Activated CD8-positive, alpha-beta T cell treated with anti-CD3 and anti-CD28 coated beads for 36 hours (primary cell): ENCODE data around the gene USP16. TPM values are rescaled to one million over a fixed set of nuclear protein-coding genes. Genes with fewer than 3 reads are reported as not detected.

Source experiments
- ATAC-seq: fragments of 200-7000 bp; cut with Tn5 transposase; one replicate; pipeline ENCODE4 v1.10.0; 2021; ENCODE audit warnings: mild to moderate bottlenecking, moderate library complexity
- CTCF ChIA-PET: fragments of 350-600 bp; sonication (Branson Sonifier 250); formaldehyde crosslinking; loops from one replicate; lab custom pipeline; 2021; ENCODE audit warnings: antibody characterized with exemption; lab: Charles Lee
- POLR2A ChIA-PET: fragments of 350-600 bp; sonication (Branson Sonifier 250); formaldehyde crosslinking; loops from one replicate; lab custom pipeline; 2021; ENCODE audit warnings: antibody characterized with exemption; lab: Charles Lee
- DNase-seq: peaks from one replicate; pipeline ENCODE4 v3.0.0-alpha.2; 2020
- H3K27ac Mint-ChIP-seq: one replicate; pipeline ENCODE4 v1.8.0; 2021; ENCODE audit warnings: mild to moderate bottlenecking, mixed read lengths
- H3K27me3 Mint-ChIP-seq: one replicate; pipeline ENCODE4 v1.8.0; 2021; ENCODE audit warnings: mixed read lengths
- H3K36me3 Mint-ChIP-seq: one replicate; pipeline ENCODE4 v1.8.0; 2021; ENCODE audit warnings: low read depth, mixed read lengths
- H3K4me1 Mint-ChIP-seq: one replicate; pipeline ENCODE4 v1.8.0; 2021; ENCODE audit warnings: low read depth, mixed read lengths
- H3K4me3 Mint-ChIP-seq: one replicate; pipeline ENCODE4 v1.8.0; 2021; ENCODE audit warnings: mild to moderate bottlenecking, moderate library complexity, mixed read lengths
- H3K9me3 Mint-ChIP-seq: one replicate; pipeline ENCODE4 v1.8.0; 2021; ENCODE audit warnings: mixed read lengths
- CTCF ChIP-seq: fragments of 200-600 bp; IDR thresholded peaks from one replicate; pipeline ENCODE4 v1.8.0; 2022; ENCODE audit warnings: antibody characterized with exemption, mild to moderate bottlenecking
- intact Hi-C: fragments of 100-400 bp; cut with micrococcal nuclease; formaldehyde crosslinking; loops from one replicate; pipeline ENCODE4 v1.10.0; 2022
- total RNA-seq, 2 experiments: library from RNA; stranded (reverse); gene quantifications; one replicate each; pipeline ENCODE4 v1.2.3, GENCODE V29; 2021

The USP16 gene
- total RNA-seq = 10 to 100 TPM; 39.9 TPM

GRCh38 chr21:29024474-29025327 lies at the start of gene USP16:
Gene USP16, plus strand, starts transcription at chr21:29024668. Its CDS starts 3,246 bp downstream, at chr21:29027914.
- Mint-ChIP-seq H3K9me3 (peaks cover 3% of the 10 kb centered on the region), H3K4me3 (peak within 1 kb of the TSS; percentile 87), H3K36me3 (peaks cover 21% of the 10 kb centered on the region), H3K27ac (peak within 1 kb of the TSS; percentile 96), H3K4me1 (peaks cover 58% of the 10 kb centered on the region), H3K27me3 (no peaks in the 10 kb centered on the region)
- CTCF ChIA-PET = interaction anchor here (0.7 to 1.9 kb wide), 5 partner anchors 22 to 50 kb away, joined by 3 to 4 read pairs (median 4); no protein-coding TSS in a partner anchor
- no peak for TF ChIP-seq CTCF
- POLR2A ChIA-PET = interaction anchor here (0.8 to 9.8 kb wide), 17 partner anchors 9 to 191 kb away, joined by 3 to 80 read pairs (median 4); partner anchors contain the start of genes CCT8 and LTN1
- DNase-seq (peak; percentile 95), ATAC-seq (peak; percentile 93)
- intact Hi-C loops = loop anchor here (2.0 kb wide), 2 partner anchors 32 to 48 kb away; partner anchors contain the start of genes CCT8 and LTN1

- Mint-ChIP-seq H3K36me3 (peaks cover 40% of the 10 kb centered on the region), H3K9me3 (no peaks in the 10 kb centered on the region), H3K27ac (no peak overlapping the region), H3K4me1 (peaks cover 7% of the 10 kb centered on the region), H3K4me3 (no peak overlapping the region), H3K27me3 (no peaks in the 10 kb centered on the region)
- CTCF ChIA-PET = interaction anchor here (0.6 to 1.9 kb wide), 5 partner anchors 10 to 433 kb away, joined by 3 to 4 read pairs (median 3); no protein-coding TSS in a partner anchor
- POLR2A ChIA-PET = interaction anchor here (1.0 kb wide), 1 partner anchor 17 kb away, joined by 4 read pairs; the partner anchor contains the start of gene LTN1
- ATAC-seq (no peak), DNase-seq (no peak)
- intact Hi-C loops = no loop called here
- TF ChIP-seq CTCF = no peak
These were observed 49.1 kb upstream of the USP16 start for GRCh38 chr21:28975397-28975796.

GRCh38 chr21:28979092-28979491 lies 45.4 kb upstream of the USP16 start:
- H3K36me3 Mint-ChIP-seq = peaks cover 37% of the 10 kb centered on the region
- no peak for DNase-seq
- CTCF ChIA-PET = no interaction called here
- H3K27me3 Mint-ChIP-seq = no peaks in the 10 kb centered on the region
- H3K4me3 Mint-ChIP-seq = no peak overlapping the region
- H3K9me3 Mint-ChIP-seq = no peaks in the 10 kb centered on the region
- TF ChIP-seq CTCF = no peak
- no peak for ATAC-seq
- peaks cover 3% of the 10 kb centered on the region for H3K4me1 Mint-ChIP-seq
- intact Hi-C loops = no loop called here
- POLR2A ChIA-PET = interaction anchor here (0.9 kb wide), 1 partner anchor 13 kb away, joined by 3 read pairs; the partner anchor contains the start of gene LTN1
- no peak overlapping the region for H3K27ac Mint-ChIP-seq

GRCh38 chr21:28982637-28983036 lies 41.8 kb upstream of the USP16 start:
- Mint-ChIP-seq H3K27me3 (no peaks in the 10 kb centered on the region), H3K4me1 (peaks cover 6% of the 10 kb centered on the region), H3K4me3 (no peak overlapping the region), H3K9me3 (no peaks in the 10 kb centered on the region), H3K27ac (no peak overlapping the region), H3K36me3 (peaks cover 35% of the 10 kb centered on the region)
- CTCF ChIA-PET = no interaction called here
- intact Hi-C loops = no loop called here
- no peak for TF ChIP-seq CTCF
- DNase-seq (no peak), ATAC-seq (no peak)
- POLR2A ChIA-PET = interaction anchor here (1.6 kb wide), 1 partner anchor 10 kb away, joined by 8 read pairs; the partner anchor contains the start of gene LTN1
